ENCODE results near the gene ZC3HAV1L.

ZC3HAV1L gene

GRCh38 chr7:139041378-139042085, 5.7 kb upstream of the ZC3HAV1L start:
- no peak for TF ChIP-seq GABPA (IDR thresholded peaks at IDR 0.05; ENCODE audit: low read depth)
- TF ChIP-seq, protein P1, sequence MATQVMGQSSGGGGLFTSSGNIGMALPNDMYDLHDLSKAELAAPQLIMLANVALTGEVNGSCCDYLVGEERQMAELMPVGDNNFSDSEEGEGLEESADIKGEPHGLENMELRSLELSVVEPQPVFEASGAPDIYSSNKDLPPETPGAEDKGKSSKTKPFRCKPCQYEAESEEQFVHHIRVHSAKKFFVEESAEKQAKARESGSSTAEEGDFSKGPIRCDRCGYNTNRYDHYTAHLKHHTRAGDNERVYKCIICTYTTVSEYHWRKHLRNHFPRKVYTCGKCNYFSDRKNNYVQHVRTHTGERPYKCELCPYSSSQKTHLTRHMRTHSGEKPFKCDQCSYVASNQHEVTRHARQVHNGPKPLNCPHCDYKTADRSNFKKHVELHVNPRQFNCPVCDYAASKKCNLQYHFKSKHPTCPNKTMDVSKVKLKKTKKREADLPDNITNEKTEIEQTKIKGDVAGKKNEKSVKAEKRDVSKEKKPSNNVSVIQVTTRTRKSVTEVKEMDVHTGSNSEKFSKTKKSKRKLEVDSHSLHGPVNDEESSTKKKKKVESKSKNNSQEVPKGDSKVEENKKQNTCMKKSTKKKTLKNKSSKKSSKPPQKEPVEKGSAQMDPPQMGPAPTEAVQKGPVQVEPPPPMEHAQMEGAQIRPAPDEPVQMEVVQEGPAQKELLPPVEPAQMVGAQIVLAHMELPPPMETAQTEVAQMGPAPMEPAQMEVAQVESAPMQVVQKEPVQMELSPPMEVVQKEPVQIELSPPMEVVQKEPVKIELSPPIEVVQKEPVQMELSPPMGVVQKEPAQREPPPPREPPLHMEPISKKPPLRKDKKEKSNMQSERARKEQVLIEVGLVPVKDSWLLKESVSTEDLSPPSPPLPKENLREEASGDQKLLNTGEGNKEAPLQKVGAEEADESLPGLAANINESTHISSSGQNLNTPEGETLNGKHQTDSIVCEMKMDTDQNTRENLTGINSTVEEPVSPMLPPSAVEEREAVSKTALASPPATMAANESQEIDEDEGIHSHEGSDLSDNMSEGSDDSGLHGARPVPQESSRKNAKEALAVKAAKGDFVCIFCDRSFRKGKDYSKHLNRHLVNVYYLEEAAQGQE (IDR thresholded peaks at IDR 0.05; ENCODE audit: insufficient replicate concordance, low read depth), result no peak
- TF ChIP-seq SPI1 (IDR thresholded peaks at IDR 0.05; ENCODE audit: borderline replicate concordance, low read depth), result no peak
- TF ChIP-seq CTCF (IDR thresholded peaks at IDR 0.05; ENCODE audit: insufficient read depth, low read length), result no peak
- no peak for TF ChIP-seq POLR2AphosphoS5 (IDR thresholded peaks at IDR 0.05; ENCODE audit: low read depth)
- DNase-seq (ENCODE audit: low read depth in 1 of 2, low spot score in 1 of 2), result no peak
- no peak overlapping the region for H3K27ac ChIP-seq (replicated peaks)
- H3K4me3 ChIP-seq (replicated peaks; ENCODE audit: insufficient read depth, low read length), result no peak overlapping the region
- no peaks in the 10 kb centered on the region for H3K27me3 ChIP-seq (ENCODE audit: insufficient read depth, poor library complexity, severe bottlenecking)

- no peak overlapping the region for H3K4me3 ChIP-seq (replicated peaks; ENCODE audit: insufficient read depth, low read length)
- no peak overlapping the region for H3K27ac ChIP-seq (replicated peaks)
- TF ChIP-seq SPI1 (IDR thresholded peaks at IDR 0.05; ENCODE audit: borderline replicate concordance, low read depth) (no peak), POLR2AphosphoS5 (IDR thresholded peaks at IDR 0.05; ENCODE audit: low read depth) (no peak), CTCF (IDR thresholded peaks at IDR 0.05; ENCODE audit: insufficient read depth, low read length) (no peak), GABPA (IDR thresholded peaks at IDR 0.05; ENCODE audit: low read depth) (no peak)
- TF ChIP-seq, protein P1 (IDR thresholded peaks at IDR 0.05; ENCODE audit: insufficient replicate concordance, low read depth), result no peak
- H3K27me3 ChIP-seq (ENCODE audit: insufficient read depth, poor library complexity, severe bottlenecking), result peaks cover 7% of the 10 kb centered on the region
- no peak for DNase-seq (ENCODE audit: low read depth in 1 of 2, low spot score in 1 of 2)
Measured at GRCh38 chr7:139038691-139039090, 2.8 kb upstream of the ZC3HAV1L start.

GRCh38 chr7:139036901-139037300, 1.1 kb upstream of the ZC3HAV1L start:
- Histone ChIP-seq H3K27me3 (ENCODE audit: insufficient read depth, poor library complexity, severe bottlenecking) (peaks cover 7% of the 10 kb centered on the region), H3K4me3 (replicated peaks; ENCODE audit: insufficient read depth, low read length) (no peak overlapping the region), H3K27ac (replicated peaks) (no peak overlapping the region)
- no peak for DNase-seq (ENCODE audit: low read depth in 1 of 2, low spot score in 1 of 2)
- TF ChIP-seq GABPA (IDR thresholded peaks at IDR 0.05; ENCODE audit: low read depth), result no peak
- no peak for TF ChIP-seq CTCF (IDR thresholded peaks at IDR 0.05; ENCODE audit: insufficient read depth, low read length)
- no peak for TF ChIP-seq SPI1 (IDR thresholded peaks at IDR 0.05; ENCODE audit: borderline replicate concordance, low read depth)
- TF ChIP-seq, protein P1 (IDR thresholded peaks at IDR 0.05; ENCODE audit: insufficient replicate concordance, low read depth), result no peak
- TF ChIP-seq POLR2AphosphoS5 (IDR thresholded peaks at IDR 0.05; ENCODE audit: low read depth), result no peak

Measured in HL-60 (cell line).